Midbrain (tissue), 1 donor: ENCODE data around the gene TPK1.

ENCODE experiments used
- DNase-seq: peaks from one replicate; lab custom pipeline; 2025; lab: John Stamatoyannopoulos, UW

TPK1 gene

GRCh38 chr7:144723301-144723700 is 112.6 kb downstream of the TPK1 start:
- DNase-seq: no peak

DNA sequence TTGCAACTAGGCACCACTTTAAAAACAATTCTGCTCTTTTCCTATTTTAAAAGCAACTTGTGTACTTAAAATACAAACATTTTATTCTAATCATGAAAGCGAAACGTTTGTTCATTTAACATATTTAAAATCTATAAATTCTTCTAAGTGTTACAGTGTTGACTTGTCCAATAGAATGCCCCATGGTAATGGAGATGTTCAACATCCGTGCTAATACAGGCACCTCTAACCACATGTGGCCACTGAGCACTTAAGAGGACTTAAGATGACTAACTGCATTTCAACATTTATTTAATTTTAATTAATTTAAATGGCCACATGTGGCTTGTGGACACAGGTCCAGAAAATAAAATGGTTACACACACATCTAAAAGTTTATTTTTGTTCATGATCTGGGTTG is 115.1 kb downstream of the TPK1 start:
- no peak for DNase-seq

GRCh38 chr7:144720149-144720548 is 115.7 kb downstream of the TPK1 start:
- DNase-seq: no peak

DNA sequence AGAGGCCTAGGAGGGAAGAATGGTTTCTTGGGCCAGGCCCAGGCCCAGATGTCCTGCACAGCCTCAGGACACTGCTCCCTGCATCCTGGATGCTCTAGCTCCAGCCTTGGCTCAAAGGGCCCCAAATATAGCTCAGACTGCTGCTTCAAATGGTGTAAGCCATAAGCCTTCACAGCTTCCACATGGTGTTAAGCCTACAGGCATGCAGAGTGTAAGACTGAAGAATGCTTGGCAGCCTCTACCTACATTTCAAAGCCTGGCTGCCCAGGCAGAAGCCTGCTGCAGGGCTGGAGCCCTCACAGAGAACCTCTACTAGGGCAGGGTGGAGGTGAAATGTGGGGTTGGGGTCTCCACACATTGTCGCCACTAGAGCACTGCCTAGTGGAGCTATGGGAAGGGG is 118.1 kb downstream of the TPK1 start:
- no peak for DNase-seq

GRCh38 chr7:144713850-144714249 is 122.0 kb downstream of the TPK1 start:
- DNase-seq: no peak

GRCh38 chr7:144710791-144711190 is 125.1 kb downstream of the TPK1 start:
- DNase-seq: no peak

GRCh38 chr7:144709066-144709465 is 126.8 kb downstream of the TPK1 start:
- no peak for DNase-seq

- no peak for DNase-seq
These were observed 144.6 kb downstream of the TPK1 start for GRCh38 chr7:144691240-144691639.

GRCh38 chr7:144682581-144683280 is 153.1 kb downstream of the TPK1 start:
- DNase-seq: no peak

- no peak for DNase-seq
These were observed 159.4 kb downstream of the TPK1 start for GRCh38 chr7:144676492-144676891.

- DNase-seq: no peak
These were observed 161.3 kb downstream of the TPK1 start for GRCh38 chr7:144674550-144674949.

DNA sequence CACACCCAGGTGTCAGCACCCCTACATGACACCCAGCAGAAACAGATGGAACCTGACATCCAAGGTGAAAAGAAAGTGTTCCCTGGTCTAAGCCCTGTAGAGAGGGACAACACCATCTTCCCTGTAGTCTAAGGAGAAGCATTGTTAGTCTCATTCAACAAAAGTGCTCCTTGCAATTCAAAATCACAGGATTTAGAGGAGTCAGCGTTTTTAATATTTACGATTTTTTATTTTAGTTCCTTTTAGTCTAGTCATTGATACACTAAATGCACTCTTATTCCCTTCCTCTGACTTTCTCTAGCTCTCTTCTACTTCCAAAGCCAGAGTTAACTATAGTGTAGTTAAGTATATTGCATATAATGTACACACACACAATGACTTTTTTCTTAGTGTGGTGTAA is 163.0 kb downstream of the TPK1 start:
- DNase-seq: no peak

DNA sequence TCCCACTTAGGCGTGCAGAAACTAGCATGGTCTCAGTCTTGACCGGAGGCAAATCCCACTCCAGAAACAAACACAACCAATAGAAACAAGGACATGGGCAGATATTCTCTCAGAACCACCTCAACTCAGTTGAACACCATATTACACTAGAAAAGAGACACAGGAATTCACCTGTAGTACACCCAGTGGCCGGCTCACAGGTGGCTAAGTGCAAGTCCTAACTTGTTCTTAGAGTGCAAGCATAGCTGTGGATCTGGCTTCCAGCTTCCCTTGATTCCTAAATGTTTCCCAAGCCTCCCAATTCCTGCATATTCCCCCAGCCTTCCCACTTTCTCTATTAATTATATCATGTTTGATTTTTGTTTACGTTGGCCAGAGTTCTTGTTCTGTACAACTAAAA is 164.4 kb downstream of the TPK1 start:
- DNase-seq: no peak

- DNase-seq: peak; percentile 5
These were observed 165.6 kb downstream of the TPK1 start for GRCh38 chr7:144670218-144670617.

GRCh38 chr7:144668503-144668902 is 167.3 kb downstream of the TPK1 start:
- DNase-seq: no peak

DNA sequence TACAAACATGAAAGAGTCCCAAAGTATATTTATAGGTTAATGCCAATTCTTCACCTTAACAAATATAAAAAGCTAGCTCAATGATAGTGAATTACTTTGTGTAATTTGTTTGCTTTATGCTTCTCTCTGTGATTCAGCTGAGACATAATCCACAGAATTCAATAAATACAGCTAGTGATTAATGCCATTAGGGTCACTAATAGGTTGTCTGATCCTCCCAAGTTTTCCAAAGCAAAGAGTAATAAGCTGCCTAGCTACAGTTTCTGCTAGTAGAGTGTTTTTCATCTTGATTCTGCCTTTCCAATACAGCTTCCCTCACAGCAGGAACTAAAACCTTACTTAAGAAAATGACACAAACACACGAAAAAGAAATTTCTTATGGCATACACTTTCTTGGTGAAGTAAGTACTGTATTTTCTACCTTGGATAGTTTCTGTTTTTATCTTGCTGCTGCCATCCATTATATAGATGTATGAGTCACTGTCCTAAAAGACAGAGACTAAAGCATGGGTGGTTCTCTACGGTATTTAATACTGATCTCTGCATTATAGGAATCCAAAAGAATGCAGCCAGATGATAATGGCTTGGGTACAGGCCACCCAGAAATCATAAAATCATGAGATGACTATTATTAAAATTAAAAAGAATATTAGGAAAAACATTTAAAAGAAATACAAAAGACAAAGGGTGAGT is 170.0 kb downstream of the TPK1 start:
- no peak for DNase-seq

- DNase-seq: no peak
These were observed 176.6 kb downstream of the TPK1 start for GRCh38 chr7:144659211-144659610.

GRCh38 chr7:144656965-144657517 is 178.8 kb downstream of the TPK1 start:
- no peak for DNase-seq

DNA sequence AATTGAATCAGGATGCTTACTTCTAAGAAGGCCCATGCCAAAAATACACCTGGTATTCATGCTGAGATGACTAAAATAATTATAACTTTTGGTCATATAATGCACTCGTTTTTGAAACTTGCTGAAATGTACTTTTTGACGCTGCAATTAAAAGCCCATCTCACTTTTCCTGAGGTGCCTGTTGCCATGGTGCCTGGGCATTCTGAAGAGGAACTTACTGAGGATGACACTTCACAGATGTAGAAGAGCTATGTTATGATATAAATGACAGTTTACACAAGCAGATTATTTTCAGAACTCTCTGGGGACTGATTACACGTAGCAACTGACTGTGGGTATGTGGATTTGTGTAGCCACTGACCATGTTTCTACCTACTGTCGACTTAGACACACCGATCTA is 182.4 kb downstream of the TPK1 start:
- no peak for DNase-seq

GRCh38 chr7:144650439-144650838 is 185.4 kb downstream of the TPK1 start:
- no peak for DNase-seq

- DNase-seq: no peak
These were observed 186.7 kb downstream of the TPK1 start for GRCh38 chr7:144649120-144649519.

DNA sequence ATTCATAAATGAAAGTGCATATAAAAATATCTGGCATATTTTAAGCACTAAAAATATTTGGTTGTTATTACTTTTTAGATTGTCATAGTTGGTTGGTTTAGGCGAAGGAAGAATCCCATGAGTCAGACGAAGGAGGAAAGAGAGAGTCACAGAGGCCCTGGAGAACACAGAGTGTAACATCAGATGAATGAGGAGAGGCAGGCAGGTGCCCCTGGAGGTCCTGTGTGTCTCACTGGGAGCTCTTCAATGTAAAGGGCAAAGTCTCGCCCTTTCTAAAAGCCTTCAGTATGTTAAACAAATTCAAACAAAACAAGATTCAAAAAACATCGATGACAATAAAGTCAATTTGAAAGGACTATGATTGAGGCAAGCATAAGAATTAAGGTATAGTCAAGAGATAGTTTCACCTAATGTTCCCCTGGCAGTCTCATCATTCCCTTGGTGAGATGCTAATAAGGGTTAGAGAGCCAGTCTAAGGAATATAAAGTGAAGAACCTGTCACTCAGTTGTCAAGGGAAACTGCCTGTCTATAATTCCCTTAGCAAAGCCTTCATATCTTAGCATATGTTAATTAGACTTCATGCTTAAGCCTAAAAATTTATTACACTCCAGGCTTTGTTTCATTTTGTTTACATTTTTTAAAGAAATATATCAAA is 194.3 kb downstream of the TPK1 start:
- no peak for DNase-seq

DNA sequence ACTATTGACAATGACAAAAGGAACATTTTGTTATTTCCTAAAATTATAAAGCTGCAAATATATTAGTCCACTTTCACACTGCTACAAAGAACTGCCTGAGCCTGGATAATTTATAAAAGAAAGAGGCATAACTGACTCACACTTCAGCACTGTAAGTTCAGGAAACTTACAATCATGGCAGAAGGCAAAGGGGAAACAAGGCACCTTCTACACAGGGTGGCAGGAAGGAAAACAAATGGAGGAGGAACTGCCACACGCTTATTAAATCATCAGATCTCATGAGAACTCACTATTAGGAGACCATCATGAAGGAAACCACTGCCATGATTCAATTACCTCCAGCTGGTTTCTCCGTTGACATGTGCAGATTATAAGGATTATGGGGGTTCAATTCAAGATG is 203.1 kb downstream of the TPK1 start:
- no peak for DNase-seq
